GM12891 (cell line): ENCODE results near the gene AKAP7.

Experiments
- POLR2A ChIP-seq: IDR thresholded peaks from 2 replicates; pipeline ENCODE4 v1.6.1; 2011; ENCODE audit warnings: low read depth, low read length, control low read depth
- POLR2AphosphoS5 ChIP-seq: IDR thresholded peaks from 2 replicates; pipeline ENCODE4 v1.6.1; 2011; ENCODE audit warnings: low read depth, low read length, control low read depth
- TAF1 ChIP-seq: IDR thresholded peaks from 2 replicates; pipeline ENCODE4 v1.6.1; 2011; ENCODE audit warnings: low read depth, low read length, control low read depth

DNA sequence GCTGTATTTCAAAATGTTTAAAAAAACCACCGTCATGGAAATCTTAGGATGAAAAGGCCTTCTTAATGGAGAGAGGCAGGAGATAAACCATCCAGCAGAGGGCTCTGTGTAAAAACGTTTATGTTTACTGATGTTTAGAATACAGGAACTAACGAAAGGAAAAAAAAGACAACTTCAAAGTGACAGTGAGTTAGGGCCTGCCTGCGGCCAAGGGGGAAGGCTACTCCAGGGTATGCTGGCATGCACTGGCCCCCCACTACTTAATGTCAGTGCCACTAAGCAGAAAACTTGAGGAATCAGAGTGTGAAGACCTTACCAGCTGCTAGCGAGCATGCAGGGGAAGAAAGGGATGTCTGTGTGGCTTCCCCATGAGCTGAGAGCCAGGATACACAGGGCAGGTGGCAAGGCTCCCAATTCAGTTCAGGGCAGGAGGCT, 47.7 kb downstream of the AKAP7 start:
- TF ChIP-seq POLR2AphosphoS5 (no peak), POLR2A (no peak), TAF1 (no peak)
